Stimulated activated CD8-positive, alpha-beta memory T cell treated with anti-CD3 and anti-CD28 coated beads, Interleukin-4, amount 100 ng/mL, for 24 hours (primary cell): Measurements from ENCODE around the gene JAM2.
A peak's percentile ranks its signal among the peaks of the same experiment; 100 is the strongest.
"Not testable (repeated sequence)": the region's sequence is repeated elsewhere in the genome, so short reads cannot be mapped to it uniquely, and the experiment has no call there.

Experiments used
- DNase-seq: peaks from one replicate; pipeline ENCODE4 v3.0.0-alpha.2; 2020; ENCODE audit warnings: low read depth

The JAM2 gene

DNA sequence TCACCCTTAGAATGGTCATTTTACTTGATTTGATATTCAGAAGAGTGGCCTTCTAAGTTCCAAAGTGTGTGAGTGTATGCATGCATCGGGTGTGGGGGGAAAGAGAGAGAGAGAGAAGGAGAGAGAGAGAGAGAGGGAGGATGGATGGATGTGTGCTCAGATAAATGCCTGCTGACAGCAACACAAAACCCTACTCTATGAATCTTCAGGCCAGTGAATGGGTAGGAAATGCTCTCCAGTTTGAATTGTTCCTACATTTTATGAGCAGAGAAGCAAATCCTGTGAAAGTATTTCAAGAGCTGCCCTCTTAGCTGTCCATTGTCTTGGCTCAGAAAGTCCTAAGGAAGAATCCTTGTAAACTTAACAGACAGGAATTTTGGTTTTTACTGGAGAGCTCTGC lies 7.4 kb downstream of the JAM2 start:
- no peak for DNase-seq

- DNase-seq = no peak
These were observed 8.6 kb downstream of the JAM2 start for GRCh38 chr21:25647647-25648046.

DNA sequence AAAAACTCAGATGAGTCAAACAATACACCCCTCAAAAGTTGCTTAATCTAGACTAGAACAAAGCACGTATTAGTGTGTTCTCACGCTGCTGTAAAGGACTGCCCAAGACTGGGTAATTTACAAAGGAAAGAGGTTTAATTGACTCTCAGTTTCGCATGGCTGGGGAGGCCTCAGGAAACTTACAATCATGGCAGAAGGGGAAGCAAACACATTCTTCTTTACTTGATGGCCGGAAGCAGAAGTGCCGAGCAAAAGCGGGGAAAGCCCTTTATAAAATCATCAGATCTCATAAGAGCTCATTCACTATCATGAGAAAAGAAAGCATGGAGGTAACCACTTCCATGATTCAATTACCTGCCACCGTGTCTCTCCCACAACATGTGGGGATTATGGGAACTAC lies 10.1 kb downstream of the JAM2 start:
- no peak for DNase-seq

- no peak for DNase-seq
These were observed 17.4 kb downstream of the JAM2 start for GRCh38 chr21:25656412-25656811.

DNA sequence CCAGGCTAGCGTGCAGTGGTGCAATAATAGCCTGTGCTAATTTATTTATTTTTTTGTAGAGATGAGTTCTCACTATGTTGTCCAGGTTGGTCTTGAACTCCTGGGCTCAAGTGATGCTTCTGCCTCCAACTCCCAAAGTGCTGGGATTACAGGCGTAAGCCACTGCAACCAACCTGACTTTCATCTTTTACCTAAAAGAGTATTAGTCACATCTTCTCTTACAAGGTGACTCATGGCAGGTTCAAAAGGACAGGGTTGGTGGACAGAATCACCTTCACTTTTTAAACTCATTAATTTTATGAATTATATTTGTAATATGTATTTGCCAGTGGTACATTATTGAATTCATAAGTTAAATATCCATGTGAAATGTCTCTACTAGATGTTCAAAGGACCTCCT lies 18.1 kb downstream of the JAM2 start:
- no peak for DNase-seq

DNA sequence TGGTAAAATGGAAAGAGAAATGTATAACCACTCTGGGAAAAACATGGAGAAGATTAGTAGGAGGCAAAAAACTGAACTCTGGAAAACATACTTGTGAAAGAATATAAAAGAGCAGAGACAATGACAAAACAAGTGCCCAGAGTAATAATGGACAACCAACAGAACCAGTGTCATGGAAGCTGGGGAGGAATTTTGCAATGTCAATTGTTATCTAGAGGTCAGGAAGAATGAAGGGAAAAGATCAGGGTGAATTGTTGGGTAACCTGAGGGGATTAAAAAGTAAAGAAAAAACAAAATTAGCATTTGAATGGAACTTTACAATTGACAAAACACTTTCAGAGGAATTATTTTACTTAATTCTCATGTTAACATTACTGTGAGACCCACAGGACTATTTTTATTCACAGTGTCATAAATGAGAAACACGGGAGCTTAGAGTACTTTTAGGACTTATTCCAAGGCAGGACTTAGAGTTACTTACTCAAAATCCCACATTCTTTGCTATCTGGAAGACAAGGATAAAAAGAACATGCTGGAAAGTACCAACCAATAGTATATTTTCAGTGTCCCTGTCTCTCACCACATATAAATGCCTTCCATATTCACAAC lies 19.5 kb downstream of the JAM2 start:
- no peak for DNase-seq

GRCh38 chr21:25660233-25660632 lies 21.2 kb downstream of the JAM2 start:
- no peak for DNase-seq

DNA sequence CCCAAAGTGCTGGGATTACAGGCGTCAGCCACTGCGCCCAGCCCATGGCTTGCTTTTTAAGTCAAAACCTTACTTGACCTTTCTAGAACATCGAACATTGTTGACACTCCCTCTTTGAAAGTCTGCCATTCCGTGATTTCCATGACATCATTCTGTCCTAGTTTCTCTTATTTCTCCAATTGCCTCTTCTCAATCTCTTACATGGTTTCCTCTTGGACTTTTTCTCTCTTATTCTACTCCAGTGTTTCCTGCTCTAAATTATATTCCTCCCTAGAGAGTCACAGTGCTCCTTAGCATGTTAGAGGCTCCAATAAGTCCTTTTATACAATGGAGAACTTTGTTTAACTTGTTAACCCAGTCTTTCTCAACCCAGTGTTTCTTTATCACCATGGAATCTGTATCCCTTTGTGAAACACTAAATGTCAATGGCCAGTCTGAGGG lies 25.5 kb downstream of the JAM2 start:
- DNase-seq = no peak

DNA sequence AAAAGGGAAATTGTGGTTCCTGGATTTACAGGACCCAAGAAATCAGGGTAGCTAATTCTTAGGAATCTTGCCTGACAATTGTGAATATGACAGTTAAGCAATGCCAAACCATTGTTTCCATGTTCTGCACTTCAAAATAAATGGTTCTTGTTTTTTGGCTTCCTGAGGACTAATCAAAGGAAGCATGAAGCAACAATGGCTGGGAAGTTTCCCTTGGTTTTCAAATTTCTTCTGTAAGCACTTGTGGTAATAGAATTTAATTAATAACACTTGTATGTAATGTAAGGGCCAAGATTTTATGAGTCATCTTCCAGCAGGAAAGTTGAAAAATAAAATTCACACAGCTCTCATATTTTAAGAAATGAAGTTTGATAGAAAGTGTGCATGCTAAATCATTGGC lies 31.7 kb downstream of the JAM2 start:
- no peak for DNase-seq

- no peak for DNase-seq
These were observed 37.4 kb downstream of the JAM2 start for GRCh38 chr21:25676451-25676850.

- no peak for DNase-seq
These were observed 43.3 kb downstream of the JAM2 start for GRCh38 chr21:25682382-25682781.

- DNase-seq = no peak
These were observed 48.7 kb downstream of the JAM2 start for GRCh38 chr21:25687787-25688186.

GRCh38 chr21:25688275-25689155 lies 49.5 kb downstream of the JAM2 start:
- no peak for DNase-seq

DNA sequence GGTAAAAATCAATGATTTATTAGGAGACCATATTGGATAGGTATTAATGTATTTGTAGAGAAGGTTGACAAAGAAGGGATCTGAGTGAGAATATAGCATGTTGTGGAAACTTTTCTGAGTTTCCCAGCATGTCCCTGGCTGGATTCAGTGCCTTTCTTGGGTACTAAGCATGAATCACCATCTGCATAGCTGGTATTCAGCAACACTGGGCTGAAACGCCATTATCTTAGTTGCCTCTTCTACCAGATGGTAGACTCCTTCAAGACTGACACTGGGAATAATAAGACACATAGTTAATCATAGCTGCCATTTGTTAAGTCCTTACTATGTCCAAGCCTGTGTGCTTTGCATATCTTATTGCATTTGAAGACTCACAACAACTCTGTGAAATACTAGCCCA lies 50.2 kb downstream of the JAM2 start:
- DNase-seq = no peak

DNA sequence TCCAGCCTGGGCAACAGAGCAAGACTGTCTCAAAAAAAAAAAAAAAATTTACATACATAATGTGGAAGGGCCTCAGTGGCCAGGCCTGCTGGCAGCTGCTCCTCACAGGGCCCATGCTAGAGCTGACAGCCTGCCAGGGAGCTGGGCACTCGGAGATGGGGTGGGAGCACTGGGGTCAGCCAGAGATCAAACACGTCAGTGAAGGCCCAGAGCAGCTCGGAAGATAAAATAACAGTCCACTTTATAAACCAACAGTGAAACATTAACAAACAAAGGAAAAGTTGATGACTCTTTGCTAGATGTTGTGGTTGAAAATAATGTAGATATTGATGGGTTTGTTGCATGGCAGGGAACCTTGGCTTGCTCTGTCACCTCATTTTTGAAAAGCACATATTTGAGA lies 52.9 kb downstream of the JAM2 start:
- no peak for DNase-seq

DNA sequence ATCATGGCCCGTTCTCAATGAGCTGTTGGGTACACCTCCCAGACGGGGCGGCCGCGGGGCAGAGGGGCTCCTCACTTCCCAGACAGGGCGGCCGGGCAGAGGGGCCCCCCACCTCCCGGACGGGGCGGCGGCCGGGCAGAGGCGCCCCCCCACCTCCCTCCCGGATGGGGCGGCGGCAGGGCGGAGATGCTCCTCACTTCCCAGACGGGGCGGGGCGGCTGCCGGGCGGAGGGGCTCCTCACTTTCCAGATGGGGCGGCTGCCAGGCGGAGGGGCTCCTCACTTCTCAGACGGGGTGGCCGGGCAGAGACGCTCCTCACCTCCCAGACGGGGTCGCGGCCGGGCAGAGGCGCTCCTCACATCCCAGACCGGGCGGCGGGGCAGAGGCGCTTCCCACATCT lies 56.4 kb downstream of the JAM2 start:
- DNase-seq = not testable (repeated sequence)

- DNase-seq = no peak
These were observed 61.7 kb downstream of the JAM2 start for GRCh38 chr21:25700741-25701140.

DNA sequence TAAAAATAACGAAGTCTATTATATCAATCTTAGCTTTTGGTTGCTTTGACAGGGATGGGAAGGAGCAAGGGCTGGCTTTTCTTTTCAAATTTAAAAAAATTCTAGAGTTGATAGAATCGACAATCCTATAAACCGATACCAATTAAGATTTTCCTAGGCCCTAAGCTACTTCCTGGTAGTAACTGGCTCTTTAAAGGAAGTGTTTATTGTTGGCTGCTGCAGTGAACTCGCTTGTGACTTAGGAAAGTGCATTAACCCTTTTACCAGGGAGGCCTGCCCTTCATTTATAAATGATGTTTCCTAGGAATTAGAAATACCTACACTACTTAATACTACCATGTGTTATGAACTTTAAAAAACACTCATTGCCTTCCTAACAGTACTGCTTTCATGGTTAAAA lies 62.5 kb downstream of the JAM2 start:
- no peak for DNase-seq

DNA sequence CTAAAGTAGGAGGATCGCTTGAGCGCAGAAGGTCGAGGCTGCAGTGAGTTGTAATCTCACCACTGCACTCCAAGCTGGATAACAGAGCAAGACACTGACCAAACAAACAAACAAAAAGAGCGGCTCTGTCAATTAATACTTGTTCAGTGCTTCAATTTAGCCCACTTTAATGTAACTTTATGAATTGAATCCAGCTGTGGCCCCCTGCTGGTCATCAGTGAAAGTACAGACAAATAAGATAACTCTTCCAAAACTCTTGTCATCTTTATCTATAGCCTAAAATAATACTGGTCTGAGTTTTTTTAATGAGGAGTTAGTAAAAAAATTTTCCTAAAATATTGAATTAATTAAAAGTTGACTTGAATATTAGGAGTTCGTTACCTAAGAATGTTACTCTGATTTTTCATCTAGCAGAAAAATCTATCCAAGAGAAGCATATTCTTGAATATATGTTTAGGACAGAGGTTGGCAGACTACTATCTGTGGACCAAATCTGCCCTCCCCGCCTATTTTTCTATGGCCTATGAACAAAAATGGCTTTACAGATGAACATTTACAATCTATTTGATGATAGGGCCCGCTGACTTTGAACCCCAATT lies 69.5 kb downstream of the JAM2 start:
- DNase-seq = peak; percentile 8

DNA sequence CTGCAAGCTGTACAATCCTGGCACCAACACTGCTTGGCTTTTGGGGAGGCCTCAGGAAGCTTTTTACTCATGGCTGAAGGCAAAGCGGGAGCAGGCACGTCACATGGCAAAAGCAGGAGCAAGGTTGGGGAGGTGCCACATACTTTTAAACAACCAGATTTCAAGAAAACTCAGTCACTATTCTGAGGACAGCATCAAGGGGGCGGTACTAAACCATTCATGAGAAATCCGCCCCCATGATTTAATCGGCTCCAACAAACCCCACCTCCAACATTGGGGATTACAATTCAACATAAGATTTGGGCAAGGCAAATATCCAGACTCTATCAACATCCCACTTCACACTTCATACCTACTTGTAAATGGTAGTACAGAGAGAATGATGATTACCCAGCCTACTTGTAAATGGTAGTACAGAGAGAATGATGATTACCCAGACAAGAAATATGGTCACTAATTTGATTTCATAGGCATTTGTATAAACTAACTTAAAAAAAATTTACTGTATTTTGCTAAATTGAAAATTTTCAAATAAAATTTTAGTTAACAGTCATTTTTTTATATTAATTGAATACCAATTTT lies 70.7 kb downstream of the JAM2 start:
- DNase-seq = no peak

GRCh38 chr21:25710550-25710949 lies 71.5 kb downstream of the JAM2 start:
- no peak for DNase-seq

DNA sequence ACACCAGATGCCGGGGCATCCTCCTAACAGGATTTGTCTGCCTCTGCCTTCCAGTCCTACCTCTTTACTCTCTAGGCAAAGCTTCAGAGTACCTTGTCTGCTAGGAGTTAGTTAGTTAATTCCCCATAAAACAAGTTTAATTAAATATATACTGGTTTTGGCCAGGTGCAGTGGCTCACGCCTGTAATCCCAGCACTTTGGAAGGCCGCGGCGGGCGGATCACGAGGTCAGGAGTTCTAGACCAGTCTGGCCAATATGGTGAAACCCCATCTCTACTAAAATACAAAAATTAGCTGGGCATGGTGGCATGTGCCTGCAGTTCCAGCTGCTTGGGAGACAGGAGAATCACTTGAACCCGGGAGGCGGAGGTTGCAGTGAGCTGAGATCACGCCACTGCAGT lies 75.0 kb downstream of the JAM2 start:
- DNase-seq = not testable (repeated sequence)
